Measurements from ENCODE around the gene HPN. TPM values are rescaled to one million over a fixed set of nuclear protein-coding genes. Genes with fewer than 3 reads are reported as not detected.
"Not testable (repeated sequence)": the region's sequence is repeated elsewhere in the genome, so short reads cannot be mapped to it uniquely, and the experiment has no call there.

The HPN gene
- total and polyA plus RNA-seq, 7 donors, result 0.36 to 1.8 (median 0.66) TPM; not detected in 2

- peaks cover 6 to 36% (median 20%) of the 10 kb centered on the region in 4 donors for H3K36me3 ChIP-seq
- DNase-seq, result no peak
- H3K27me3 ChIP-seq, result no peaks in the 10 kb centered on the region
- 19 to 73% methylated on average over 15 of the region's 15 CpGs for WGBS, 2 donors
- TF ChIP-seq POLR2AphosphoS5 (IDR thresholded peaks at IDR 0.05), result no peak
- TF ChIP-seq POLR2A (IDR thresholded peaks at IDR 0.05), result peak in 1 of 2 donors; percentile 20
- TF ChIP-seq EP300 (IDR thresholded peaks at IDR 0.05), result no peak
- no peak for TF ChIP-seq CTCF (IDR thresholded peaks at IDR 0.05)
- peak overlapping the region in 3 of 4 donors; percentile 12 to 37 (median 29) for H3K27ac ChIP-seq
- peaks cover 0 to 36% (median 25%) of the 10 kb centered on the region in 4 donors for H3K4me1 ChIP-seq
- no peaks in the 10 kb centered on the region for H3K9me3 ChIP-seq
- no peak overlapping the region for H3K4me3 ChIP-seq
- intact Hi-C loops (cut with DNase I), result no loop called here
Observed at GRCh38 chr19:35006342-35006998, 35.1 kb upstream of the HPN start.

GRCh38 chr19:35006999-35007365 is 34.5 kb upstream of the HPN start:
- intact Hi-C loops (cut with DNase I), result no loop called here
- H3K4me1 ChIP-seq, result peaks cover 0 to 31% (median 20%) of the 10 kb centered on the region in 4 donors
- H3K27me3 ChIP-seq, result no peaks in the 10 kb centered on the region
- no peak for DNase-seq
- no peak for TF ChIP-seq POLR2AphosphoS5 (IDR thresholded peaks at IDR 0.05)
- WGBS, 2 donors, result 16 to 76% methylated on average over 5 of the region's 5 CpGs
- no peak overlapping the region for H3K4me3 ChIP-seq
- H3K36me3 ChIP-seq, result peaks cover 6 to 41% (median 21%) of the 10 kb centered on the region in 4 donors
- peak overlapping the region in 3 of 4 donors; percentile 12 to 37 (median 18) for H3K27ac ChIP-seq
- no peaks in the 10 kb centered on the region for H3K9me3 ChIP-seq

GRCh38 chr19:35007427-35007826 is 34.1 kb upstream of the HPN start:
- intact Hi-C loops (cut with DNase I); H3K9me3 ChIP-seq; H3K27ac ChIP-seq; H3K4me3 ChIP-seq; H3K27me3 ChIP-seq; DNase-seq: not testable (repeated sequence)
- WGBS, 2 donors, result 94 to 96% methylated on average over 8 of the region's 8 CpGs
- Histone ChIP-seq H3K36me3 (peaks cover 6 to 45% (median 21%) of the 10 kb centered on the region in 4 donors), H3K4me1 (peaks cover 0 to 28% (median 19%) of the 10 kb centered on the region in 4 donors)

- H3K4me3 ChIP-seq, result no peak overlapping the region
- TF ChIP-seq EP300 (IDR thresholded peaks at IDR 0.05) (peak in 1 of 4 donors; percentile 58), POLR2A (IDR thresholded peaks at IDR 0.05) (no peak), POLR2AphosphoS5 (IDR thresholded peaks at IDR 0.05) (peak in 2 of 4 donors; percentile 13 to 29), CTCF (IDR thresholded peaks at IDR 0.05) (no peak)
- 83 to 87% methylated on average over 12 of the region's 12 CpGs for WGBS, 2 donors
- intact Hi-C loops (cut with DNase I), result no loop called here
- peaks cover 0 to 26% (median 16%) of the 10 kb centered on the region in 4 donors for H3K4me1 ChIP-seq
- peak; percentile 65 for DNase-seq
- no peaks in the 10 kb centered on the region for H3K27me3 ChIP-seq
- H3K27ac ChIP-seq, result peak overlapping the region in 3 of 4 donors; percentile 6 to 53 (median 25)
- H3K9me3 ChIP-seq, result no peaks in the 10 kb centered on the region
- H3K36me3 ChIP-seq, result peaks cover 8 to 49% (median 21%) of the 10 kb centered on the region in 4 donors
Observed at GRCh38 chr19:35008891-35009341, 32.6 kb upstream of the HPN start.

GRCh38 chr19:35009424-35010415 is 31.8 kb upstream of the HPN start:
- 86 to 91% methylated on average over 36 of the region's 36 CpGs for WGBS, 2 donors
- H3K27ac ChIP-seq, result peak overlapping the region in 2 of 4 donors; percentile 1 to 53
- no peaks in the 10 kb centered on the region for H3K27me3 ChIP-seq
- H3K9me3 ChIP-seq, result no peaks in the 10 kb centered on the region
- no peak overlapping the region for H3K4me3 ChIP-seq
- intact Hi-C loops (cut with DNase I), result no loop called here
- peaks cover 0 to 18% (median 12%) of the 10 kb centered on the region in 4 donors for H3K4me1 ChIP-seq
- H3K36me3 ChIP-seq, result peaks cover 13 to 57% (median 24%) of the 10 kb centered on the region in 4 donors
- no peak for TF ChIP-seq EP300 (IDR thresholded peaks at IDR 0.05)
- no peak for TF ChIP-seq CTCF (IDR thresholded peaks at IDR 0.05)
- TF ChIP-seq POLR2A (IDR thresholded peaks at IDR 0.05), result no peak
- TF ChIP-seq POLR2AphosphoS5 (IDR thresholded peaks at IDR 0.05), result no peak
- DNase-seq, result peak; percentile 59
